ENCODE measurements around the gene DENND1A.
"Not testable (repeated sequence)": the region's sequence is repeated elsewhere in the genome, so short reads cannot be mapped to it uniquely, and the experiment has no call there.

Gene DENND1A

GRCh38 chr9:123925819-123926218 is 4.1 kb downstream of the DENND1A start:
- DNase-seq (ENCODE audit: low read depth, low spot score) = no peak
- no peak overlapping the region for H3K27ac ChIP-seq

- no peak for DNase-seq (ENCODE audit: low read depth, low spot score)
- H3K27ac ChIP-seq = no peak overlapping the region
Observed at GRCh38 chr9:123925161-123925560, 4.8 kb downstream of the DENND1A start.

- DNase-seq (ENCODE audit: low read depth, low spot score) = no peak
Observed at GRCh38 chr9:123924727-123925126, 5.2 kb downstream of the DENND1A start.

DNA sequence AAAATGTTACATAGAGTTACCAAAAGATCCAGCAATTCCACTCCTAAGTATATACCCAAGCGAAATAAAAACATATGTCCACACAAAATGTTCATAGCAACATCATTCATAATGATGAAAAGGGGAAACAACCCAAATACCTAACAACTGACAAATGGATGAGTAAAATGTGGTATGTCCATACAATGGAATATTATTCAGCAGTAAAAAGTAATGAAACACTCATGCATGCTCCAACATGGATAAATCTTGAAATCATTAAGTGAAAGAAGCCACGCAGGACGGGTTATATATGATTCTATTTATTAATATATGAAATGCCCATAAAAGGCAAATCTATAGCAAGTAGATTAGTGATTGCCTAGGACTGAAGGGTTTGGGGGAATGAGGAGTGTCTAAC is 6.0 kb downstream of the DENND1A start:
- no peak for DNase-seq (ENCODE audit: low read depth, low spot score)
- no peak overlapping the region for H3K27ac ChIP-seq

More at GRCh38 chr9:123924727-123925126, 5.2 kb downstream of the DENND1A start:
- no peak overlapping the region for H3K27ac ChIP-seq

DNA sequence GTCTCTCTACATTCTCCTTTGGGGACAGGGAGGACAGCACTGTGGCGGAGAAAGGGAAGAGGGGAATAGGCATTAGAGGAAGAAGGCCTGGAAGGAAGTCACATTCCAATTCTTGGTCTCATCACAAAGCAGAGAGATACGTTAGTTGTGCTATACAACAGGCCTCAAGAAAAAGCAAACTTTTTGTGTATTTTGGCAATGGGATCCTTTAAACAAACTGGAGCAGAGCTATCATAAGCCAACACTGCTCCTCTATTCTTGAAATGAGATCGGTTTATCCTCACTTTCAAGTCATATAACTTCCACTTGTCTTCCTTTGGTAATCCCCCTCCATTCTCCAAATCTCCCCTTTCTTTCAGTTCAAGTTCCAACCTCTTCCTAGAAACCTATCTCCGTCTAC is 6.5 kb downstream of the DENND1A start:
- H3K27ac ChIP-seq = no peak overlapping the region

GRCh38 chr9:123922911-123923310 is 7.0 kb downstream of the DENND1A start:
- DNase-seq (ENCODE audit: low read depth, low spot score) = no peak
- no peak overlapping the region for H3K27ac ChIP-seq

More for the DNA sequence above, 6.5 kb downstream of the DENND1A start:
- DNase-seq (ENCODE audit: low read depth, low spot score) = no peak

DNA sequence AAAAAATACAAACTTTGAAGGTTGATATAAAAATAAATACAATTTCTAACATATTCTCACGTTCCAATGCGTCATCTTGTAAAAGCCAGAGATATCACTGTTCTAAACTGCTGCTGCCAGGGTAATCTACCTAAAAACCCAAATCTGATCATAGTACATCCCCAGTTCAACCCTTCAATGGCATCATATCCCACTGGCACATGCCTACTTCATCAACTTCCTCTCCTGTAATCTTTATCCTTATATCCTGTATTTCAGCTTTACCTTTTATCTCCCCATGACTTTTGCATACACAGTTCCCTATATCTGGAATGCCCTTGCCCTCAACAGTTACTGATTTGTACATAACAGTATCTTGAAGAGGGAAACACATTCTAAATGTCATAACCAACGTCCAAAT is 7.5 kb downstream of the DENND1A start:
- no peak for DNase-seq (ENCODE audit: low read depth, low spot score)
- H3K27ac ChIP-seq = no peak overlapping the region

- DNase-seq (ENCODE audit: low read depth, low spot score) = no peak
- no peak overlapping the region for H3K27ac ChIP-seq
Observed at GRCh38 chr9:123914517-123915196, 15.3 kb downstream of the DENND1A start.

GRCh38 chr9:123912167-123912897 is 17.6 kb downstream of the DENND1A start:
- H3K27ac ChIP-seq = no peak overlapping the region
- DNase-seq (ENCODE audit: low read depth, low spot score) = no peak

GRCh38 chr9:123911024-123911423 is 18.9 kb downstream of the DENND1A start:
- no peak for DNase-seq (ENCODE audit: low read depth, low spot score)
- H3K27ac ChIP-seq = no peak overlapping the region

DNA sequence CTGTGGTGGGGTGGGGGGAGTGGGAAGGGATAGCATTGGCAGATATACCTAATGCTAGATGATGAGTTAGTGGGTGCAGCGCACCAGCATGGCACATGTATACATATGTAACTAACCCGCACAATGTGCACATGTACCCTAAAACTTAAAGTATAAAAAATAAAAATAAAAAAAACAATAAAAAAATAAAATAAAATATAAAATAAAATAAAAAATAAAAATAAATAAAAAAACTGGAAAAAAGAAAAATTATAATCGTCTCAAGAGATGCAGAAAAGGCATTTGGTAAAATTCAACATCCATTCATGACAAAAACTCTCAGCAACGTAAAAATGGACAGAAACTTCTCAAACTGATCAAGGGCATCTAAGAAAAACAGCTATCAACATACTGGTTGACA is 20.7 kb downstream of the DENND1A start:
- not testable (repeated sequence) for H3K27ac ChIP-seq; DNase-seq (ENCODE audit: low read depth, low spot score)

DNA sequence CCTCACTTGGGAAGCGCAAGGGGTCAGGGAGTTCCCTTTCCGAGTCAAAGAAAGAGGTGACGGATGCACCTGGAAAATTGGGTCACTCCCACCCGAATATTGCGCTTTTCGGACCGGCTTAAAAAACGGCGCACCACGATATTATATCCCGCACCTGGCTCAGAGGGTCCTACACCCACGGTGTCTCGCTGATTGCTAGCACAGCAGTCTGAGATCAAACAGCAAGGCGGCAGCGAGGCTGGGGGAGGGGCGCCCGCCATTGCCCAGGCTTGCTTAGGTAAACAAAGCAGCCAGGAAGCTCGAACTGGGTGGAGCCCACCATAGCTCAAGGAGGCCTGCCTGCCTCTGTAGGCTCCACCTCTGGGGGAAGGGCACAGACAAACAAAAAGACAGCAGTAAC is 26.4 kb downstream of the DENND1A start:
- H3K27ac ChIP-seq; DNase-seq (ENCODE audit: low read depth, low spot score): not testable (repeated sequence)

DNA sequence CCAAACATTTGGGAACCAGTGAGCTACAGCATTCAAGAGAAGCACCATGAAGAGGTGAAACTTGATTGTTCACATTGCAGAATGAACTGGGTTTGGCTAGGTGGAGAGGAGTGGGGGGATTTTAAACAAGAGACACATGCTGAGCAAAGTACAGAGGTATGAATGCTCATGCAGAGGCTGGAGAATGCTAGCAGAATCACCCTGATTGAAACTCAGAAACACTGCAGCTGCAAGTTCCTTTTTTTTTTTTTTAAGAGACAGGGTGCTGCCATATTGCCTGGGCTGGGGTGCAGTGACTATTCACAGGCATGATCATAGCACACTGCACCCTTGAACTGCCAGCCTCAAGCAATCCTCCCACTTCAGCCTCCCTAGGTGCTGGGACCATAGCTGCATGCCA is 35.1 kb downstream of the DENND1A start:
- H3K27ac ChIP-seq = no peak overlapping the region
- DNase-seq (ENCODE audit: low read depth, low spot score) = no peak

DNA sequence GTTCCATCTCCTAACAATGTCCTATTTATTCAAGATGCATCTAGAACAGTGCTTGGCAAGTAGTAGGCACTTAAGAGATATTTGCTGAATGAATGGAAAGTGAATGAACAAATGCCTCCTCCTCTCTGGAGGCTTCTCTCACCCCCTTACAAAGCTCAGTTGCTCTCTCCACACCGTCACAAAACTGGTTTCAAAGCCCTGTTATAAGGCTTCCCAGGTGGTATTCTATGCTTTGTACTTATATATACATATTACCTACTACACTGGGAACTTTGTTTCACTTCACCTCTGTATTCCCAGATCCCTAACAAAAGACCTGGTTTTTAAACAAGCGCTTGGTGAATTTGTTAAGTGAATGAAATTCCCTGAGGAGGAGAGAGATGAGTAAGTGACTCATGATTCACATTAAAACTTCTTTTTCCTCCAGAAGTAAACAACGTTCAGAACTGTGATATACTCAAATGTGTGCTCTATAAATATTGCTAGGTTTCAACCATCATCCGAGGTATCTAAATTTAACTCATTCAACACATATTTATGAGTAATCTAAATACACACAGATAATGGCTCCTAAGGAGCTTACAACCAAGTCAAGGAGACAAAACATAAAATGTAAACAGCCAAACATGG is 36.0 kb downstream of the DENND1A start:
- no peak overlapping the region for H3K27ac ChIP-seq
- no peak for DNase-seq (ENCODE audit: low read depth, low spot score)

DNA sequence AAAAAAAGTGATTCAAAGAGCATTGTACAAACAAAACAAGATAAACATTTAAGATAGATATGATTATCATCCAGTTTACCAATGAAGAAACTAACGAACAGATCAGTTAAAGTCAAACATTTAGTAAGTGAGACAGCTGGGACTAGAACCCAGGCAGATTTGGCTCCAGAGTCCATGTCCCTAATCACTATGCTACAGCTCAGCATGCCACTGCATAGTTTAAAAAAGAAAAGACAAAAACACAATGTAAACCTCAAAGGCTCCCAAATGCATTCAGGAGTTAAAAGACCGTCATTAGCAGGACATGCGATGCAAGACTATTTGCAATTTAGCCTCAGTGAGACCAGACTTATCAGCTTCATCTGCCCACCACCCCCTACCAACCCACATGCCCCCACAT is 36.8 kb downstream of the DENND1A start:
- H3K27ac ChIP-seq = no peak overlapping the region

DNA sequence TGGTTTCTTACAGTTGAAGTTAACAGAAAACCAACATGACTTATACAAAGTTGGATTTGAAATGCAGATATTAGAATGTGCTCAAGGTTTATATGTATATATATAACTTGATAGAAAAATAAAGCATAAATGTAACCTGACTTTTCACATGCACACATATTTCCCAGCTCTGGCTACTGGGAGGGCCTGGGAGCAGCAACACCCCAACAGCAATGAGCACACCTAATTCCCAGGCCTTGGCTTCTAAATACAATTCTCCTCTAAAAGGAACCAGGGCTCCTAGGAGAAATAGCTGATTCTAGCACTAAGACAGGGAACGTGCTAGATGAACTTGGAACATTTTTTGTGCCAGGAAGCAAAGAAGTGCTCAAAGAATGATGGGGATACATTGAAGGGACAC is 42.1 kb downstream of the DENND1A start:
- H3K27ac ChIP-seq = no peak overlapping the region
- DNase-seq (ENCODE audit: low read depth, low spot score) = no peak

More for the DNA sequence above, 36.8 kb downstream of the DENND1A start:
- no peak for DNase-seq (ENCODE audit: low read depth, low spot score)

GRCh38 chr9:123885834-123886233 is 44.1 kb downstream of the DENND1A start:
- DNase-seq (ENCODE audit: low read depth, low spot score); H3K27ac ChIP-seq: not testable (repeated sequence)

GRCh38 chr9:123883634-123884033 is 46.3 kb downstream of the DENND1A start:
- H3K27ac ChIP-seq = no peak overlapping the region
- no peak for DNase-seq (ENCODE audit: low read depth, low spot score)

- H3K27ac ChIP-seq = no peak overlapping the region
- DNase-seq (ENCODE audit: low read depth, low spot score) = no peak
Observed at GRCh38 chr9:123881604-123882003, 48.3 kb downstream of the DENND1A start.

- no peak for DNase-seq (ENCODE audit: low read depth, low spot score)
- H3K27ac ChIP-seq = no peak overlapping the region
Observed at GRCh38 chr9:123880420-123880819, 49.5 kb downstream of the DENND1A start.

DNA sequence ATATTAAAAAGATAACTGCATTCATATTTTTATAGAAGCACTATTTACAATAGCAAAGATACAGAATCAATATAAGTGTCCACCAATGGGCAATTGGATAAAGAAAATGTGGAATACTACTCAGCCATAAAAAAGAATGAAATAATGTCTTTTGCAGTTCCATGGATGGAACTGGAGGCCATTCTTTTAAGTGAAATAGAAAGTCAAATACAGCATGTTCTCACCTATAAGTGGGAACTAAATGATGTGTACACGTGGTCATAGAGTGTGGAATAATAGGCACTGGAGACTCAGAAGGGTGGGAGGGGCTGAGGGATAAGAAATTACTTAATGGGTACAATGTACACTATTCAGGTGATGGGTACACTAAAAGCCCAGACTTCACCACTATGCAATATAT is 53.2 kb downstream of the DENND1A start:
- no peak for DNase-seq (ENCODE audit: low read depth, low spot score)
- H3K27ac ChIP-seq = no peak overlapping the region

Measured in epithelial cell of prostate (primary cell).